Measurements from ENCODE around the gene CDK19.
"Not testable (repeated sequence)": the region's sequence is repeated elsewhere in the genome, so short reads cannot be mapped to it uniquely, and the experiment has no call there.

Gene CDK19

DNA sequence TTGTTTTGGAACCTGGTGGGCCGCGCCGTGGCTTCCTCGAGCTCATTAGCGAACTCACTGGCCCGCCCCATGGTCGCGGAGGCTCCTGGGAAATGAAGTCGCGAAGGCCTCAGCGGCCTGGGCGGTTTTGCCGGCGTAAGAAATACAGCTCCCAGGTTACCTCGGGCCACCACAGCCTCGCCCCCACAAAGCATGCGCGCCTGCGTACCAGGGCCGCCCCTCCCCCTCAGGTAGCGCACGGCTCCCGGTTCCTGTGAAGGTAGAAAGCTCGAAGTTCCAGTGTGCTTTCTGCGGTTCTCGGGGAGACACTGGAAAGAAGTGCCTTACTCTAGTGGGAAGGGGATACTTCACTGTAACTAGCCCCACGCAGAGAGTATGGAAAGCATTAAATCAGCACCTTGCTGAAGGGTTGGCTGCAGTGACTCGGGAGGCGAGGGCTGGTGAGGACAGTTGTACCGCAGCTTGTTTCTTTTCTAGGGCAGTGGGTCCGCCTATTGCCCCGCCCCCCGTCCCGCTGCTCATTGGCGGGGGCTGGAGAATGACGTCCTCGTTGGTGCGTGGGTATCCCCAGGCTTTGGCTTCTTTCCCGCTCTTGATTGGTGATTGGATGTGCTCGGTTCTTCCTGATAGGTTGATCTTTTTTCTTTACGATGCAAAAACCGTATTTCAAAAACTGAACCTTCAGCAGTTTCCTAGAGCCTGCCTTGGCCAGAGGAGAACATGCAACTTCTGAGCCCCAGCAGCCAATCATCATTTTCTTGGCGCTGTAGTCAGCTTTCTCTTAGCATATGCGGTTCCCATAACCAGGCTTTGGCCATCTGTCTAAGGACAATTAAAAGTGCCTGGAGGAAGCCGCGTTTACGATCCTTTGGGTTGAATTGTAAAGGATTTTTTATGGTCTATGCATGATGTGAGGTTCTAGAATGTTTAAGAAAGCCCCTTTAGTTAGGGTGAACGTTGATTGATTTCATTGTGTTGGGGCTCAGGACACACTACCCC lies at the start of gene CDK19:
TSS of gene CDK19 (minus strand) at position 59 of the 999 bp plus-strand sequence. CDS start 333 bp downstream, outside the sequence.
- peak; percentile 99 for DNase-seq

DNA sequence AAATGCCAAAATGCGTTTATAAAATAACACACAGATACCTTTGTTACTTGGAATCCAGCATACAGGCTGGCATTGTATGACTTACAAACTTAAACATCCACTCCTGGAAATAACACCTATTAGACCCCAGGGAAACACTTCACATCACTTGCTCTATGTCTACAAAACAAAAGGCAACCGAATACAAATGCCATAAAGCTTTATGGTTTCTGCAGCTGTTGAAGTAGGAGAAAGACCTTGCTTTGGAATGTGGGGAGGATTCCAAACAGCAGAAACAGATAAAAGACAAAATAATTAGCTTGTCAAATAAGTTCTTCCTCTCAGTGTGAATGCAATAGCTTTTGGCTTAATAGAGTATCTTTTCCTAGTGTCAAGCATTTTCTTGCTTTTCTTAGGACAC lies 49.6 kb upstream of the CDK19 start:
- no peak for DNase-seq

DNA sequence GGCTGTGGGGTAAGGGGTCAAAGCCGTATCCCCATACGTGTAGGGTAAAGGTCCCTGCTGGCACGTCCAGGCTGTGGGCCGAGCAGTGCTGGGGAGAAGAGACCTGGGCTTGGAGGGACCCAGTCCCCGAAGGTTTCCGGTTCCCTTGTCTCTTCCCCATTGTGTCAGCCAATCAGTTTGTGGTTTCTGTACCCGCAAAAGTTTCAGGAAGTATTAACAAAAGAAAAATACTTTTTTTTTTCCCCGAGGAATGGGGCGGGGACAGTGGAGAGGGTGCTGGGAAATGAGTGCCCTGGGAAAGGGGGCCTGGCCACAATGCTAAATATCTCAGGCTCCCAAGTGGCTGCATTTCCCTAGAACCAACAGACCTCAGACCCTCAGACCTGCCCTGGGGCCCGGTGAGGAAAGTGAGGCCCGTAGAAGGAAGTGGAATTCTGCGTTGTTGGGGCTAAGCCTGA lies 44.1 kb upstream of the CDK19 start:
- no peak for DNase-seq

DNA sequence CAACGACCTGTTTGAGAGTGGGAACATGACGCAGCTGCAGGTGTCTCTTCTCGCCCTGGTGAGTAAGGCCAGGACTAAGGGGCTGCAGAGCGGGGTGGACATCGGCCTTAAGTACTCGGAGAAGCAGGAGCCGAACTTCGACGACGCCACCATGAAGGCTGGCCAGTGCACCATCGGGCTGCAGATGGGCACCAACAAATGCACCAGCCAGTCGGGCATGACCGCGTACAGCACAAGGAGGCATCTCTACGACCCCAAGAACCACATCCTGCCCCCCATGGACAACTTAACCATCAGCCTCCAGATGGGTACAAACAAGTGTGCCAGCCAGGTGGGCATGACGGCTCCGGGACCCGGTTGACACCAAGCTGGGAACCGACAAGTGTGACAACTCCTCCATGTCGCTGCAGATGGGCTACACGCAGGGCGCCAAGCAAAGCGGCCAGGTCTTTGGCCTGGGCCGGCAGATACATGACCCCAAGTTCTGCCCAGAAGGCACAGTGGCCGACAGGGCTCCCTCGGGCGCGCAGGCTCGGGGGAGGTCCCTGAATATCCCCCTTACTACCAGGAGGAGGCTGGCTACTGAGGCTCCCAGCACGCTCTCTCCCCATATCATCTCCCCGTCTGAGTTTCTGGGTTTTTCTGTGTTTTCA lies 43.4 kb upstream of the CDK19 start:
- DNase-seq, result no peak

DNA sequence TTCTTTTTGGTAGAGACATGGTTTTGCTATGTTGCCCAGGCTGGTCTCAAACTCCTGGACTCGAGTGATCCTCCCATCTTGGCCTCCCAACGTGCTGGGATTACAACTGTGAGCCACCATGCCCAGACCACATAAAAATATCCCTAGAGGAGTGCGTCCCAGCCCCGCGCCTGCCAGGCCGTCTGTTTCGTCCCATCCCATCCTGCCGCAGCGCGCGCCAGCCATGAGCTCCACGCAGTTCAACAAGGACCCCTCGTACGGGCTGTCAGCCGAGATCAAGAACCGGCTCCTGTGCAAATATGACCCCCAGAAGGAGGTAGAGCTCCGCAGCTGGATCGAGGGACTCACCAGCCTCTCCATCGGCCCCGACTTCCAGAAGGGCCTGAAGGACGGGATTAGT lies 42.7 kb upstream of the CDK19 start:
- DNase-seq, result no peak

DNA sequence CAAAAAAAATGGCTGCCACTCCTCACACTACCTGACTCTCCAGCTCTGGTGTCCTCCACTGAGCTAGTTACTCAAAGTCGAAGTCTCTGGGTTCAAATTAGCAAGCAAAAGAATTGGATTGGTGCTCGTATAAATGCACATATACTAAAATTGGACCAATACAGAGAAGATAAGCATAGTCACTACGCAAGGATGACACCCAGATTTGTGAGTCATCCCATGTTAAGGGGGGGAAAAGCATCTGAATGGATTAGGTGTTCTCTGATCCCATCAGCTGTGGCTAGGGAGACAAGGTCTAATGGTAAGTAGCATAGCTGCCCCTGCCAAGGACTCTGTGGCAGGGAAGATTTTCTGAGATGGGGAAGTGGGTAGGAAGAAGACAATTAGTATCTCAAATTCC lies 41.0 kb upstream of the CDK19 start:
- DNase-seq, result no peak

DNA sequence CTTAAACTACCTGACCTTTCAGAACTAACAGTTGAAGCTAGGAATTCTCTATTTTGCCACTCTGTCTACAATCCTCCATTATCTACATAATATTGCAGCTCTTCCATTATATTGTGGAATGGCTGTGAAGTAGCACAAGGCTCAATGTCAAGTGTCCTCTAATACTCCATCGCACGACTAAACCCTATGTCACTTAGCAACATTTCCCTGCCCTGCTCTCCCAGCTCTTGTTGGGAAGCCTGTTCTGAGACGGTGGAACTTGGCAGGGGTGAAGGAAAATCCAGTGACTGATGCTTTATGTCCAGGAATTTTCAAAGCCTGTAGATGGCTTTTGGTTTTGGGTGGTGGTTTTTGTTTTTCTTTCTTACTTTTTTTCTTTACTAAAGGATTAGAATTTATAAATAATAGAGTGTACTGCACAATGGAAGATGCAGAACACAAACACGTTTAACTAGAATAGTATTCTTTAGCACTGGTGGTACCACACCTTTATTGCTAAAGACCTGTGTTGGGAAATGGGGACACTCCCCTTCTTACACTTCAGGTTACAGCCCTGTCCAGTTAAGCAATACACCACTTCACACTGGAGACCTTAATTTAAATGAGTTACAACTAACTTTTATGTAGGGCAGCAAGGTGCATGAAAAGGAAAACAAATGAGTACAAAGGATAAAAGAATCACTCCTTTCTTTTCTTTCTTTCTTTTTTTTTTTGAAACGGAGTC lies 38.6 kb upstream of the CDK19 start:
- DNase-seq, result no peak

DNA sequence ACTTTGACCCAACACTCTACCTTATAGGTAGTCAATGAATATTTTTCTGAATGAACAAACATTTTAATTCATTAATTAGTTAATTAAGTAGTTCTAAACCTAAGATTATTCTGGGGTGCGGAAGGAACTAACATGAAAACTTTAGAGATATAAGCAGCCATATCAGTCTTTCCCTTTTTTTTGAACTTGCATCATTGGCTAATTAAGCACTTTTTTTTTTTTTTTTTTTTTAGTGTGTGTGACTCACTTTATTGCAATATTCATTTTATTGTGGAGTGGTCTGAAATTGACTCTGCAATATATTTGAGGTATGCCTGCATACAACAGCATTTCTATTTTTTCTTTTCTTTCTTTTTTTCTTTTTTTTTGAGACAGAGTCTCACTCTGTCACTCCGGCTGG lies 37.5 kb upstream of the CDK19 start:
- DNase-seq, result no peak

DNA sequence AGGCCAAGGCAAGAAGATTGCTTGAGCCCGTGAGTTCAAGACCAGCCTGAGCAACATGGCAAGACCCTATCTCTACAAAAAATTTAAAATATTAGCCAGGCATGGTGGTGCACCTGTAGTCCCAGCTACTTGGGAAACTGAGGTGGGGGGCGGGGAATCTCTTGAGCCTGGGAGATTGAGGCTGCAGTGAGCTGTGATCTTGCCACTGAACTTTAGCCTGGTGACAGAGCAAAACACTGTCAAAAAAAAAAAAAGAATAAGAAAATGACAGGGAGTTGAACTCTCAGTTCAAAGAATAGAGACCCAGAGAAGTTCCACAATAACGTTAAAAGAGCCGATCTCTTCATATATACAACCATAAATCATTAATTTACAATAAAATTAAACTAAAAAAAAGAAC lies 34.5 kb upstream of the CDK19 start:
- no peak for DNase-seq

DNA sequence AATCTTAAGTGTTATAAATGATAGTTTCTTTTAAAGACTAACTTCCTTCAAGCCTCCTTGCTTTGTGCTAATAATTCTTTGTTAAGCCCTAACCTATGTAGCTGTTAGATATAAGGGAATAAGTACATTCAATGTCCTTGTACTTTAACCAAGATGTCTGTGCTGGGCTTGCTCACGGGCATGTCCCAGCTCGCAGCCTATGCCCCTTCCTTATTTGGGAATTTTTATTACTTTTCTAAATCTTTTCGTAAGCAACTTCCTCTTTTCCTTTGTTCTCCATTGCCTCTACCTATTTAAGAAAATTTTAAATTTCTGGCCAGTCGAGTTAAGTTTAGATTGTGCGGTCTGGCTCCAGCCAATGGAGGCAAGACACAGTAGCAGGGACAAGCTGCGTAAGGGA lies 26.0 kb upstream of the CDK19 start:
- no peak for DNase-seq

DNA sequence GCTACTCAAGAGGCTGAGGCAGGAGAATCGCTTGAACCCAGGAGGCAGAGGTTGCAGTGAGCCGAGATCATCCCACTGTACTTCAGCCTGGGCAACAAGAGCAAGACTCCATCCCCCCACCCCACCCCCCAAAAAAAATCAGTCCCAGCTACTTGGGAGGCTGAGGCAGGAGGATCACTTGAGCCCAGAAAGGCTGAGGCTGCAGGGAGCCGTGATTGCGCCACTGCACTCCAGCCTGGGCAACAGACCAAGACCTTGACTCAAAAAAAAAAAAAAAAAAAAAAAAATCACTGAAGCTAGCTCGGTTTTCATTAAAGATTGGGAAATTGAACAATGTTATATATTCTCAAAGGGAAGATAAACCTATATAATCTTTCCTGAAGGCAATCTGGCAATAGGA lies 20.5 kb upstream of the CDK19 start:
- not testable (repeated sequence) for DNase-seq

DNA sequence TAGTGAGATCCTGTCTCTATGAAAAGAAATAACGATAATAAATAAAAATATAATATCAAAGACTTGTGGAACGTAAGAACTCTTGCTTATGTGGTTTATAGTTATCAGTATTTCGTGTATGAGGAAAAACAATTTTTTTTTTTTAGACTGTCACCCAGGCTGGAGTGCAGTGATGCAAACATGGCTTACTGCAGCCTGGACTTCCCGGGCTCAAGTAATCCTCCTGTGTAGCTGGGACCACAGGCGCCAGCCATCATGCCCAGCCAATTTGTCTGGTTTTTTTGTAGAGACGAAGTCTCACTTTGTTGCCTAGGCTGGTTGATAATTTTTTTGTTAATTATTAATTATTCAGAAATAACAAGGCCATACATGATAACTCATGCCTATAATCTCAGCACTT lies 18.6 kb upstream of the CDK19 start:
- no peak for DNase-seq

DNA sequence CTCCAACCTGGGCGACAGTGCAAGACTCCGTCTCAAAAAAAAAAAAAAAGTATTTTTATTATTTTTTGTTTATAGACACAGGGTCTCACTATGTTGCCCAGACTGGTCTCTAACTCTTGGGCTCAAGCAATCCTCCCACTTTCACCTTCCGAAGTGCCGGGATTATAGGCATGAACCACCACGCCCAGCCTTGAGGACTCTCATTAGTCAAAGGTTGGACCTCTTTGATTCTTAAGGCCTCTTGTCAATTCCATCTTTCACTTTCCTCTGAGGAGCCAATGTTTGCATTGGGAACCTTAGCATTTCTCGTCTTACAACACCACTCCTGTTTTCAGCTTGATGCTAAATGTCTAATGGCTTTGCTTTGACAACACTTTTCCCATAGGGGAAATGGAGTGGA lies 16.1 kb upstream of the CDK19 start:
- no peak for DNase-seq

DNA sequence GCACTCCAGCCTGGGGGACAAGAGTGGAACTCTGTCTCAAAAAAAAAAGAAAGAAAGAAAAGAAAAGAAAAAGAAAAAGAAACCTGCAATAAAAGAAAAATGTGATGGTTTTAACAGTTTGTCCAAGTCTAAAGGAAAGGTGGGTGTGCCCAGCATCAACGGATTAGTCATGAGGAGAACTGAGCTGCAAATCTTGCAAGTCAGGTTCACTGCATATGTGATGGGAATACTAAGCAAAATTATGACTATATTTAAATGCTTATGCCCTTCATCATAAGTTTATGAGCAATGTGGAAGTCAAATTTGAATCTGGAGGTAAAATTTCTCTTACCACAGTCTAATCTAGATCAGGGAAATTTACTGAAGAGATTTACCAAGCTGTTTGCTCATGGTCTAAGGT lies 13.1 kb upstream of the CDK19 start:
- DNase-seq, result peak; percentile 48

DNA sequence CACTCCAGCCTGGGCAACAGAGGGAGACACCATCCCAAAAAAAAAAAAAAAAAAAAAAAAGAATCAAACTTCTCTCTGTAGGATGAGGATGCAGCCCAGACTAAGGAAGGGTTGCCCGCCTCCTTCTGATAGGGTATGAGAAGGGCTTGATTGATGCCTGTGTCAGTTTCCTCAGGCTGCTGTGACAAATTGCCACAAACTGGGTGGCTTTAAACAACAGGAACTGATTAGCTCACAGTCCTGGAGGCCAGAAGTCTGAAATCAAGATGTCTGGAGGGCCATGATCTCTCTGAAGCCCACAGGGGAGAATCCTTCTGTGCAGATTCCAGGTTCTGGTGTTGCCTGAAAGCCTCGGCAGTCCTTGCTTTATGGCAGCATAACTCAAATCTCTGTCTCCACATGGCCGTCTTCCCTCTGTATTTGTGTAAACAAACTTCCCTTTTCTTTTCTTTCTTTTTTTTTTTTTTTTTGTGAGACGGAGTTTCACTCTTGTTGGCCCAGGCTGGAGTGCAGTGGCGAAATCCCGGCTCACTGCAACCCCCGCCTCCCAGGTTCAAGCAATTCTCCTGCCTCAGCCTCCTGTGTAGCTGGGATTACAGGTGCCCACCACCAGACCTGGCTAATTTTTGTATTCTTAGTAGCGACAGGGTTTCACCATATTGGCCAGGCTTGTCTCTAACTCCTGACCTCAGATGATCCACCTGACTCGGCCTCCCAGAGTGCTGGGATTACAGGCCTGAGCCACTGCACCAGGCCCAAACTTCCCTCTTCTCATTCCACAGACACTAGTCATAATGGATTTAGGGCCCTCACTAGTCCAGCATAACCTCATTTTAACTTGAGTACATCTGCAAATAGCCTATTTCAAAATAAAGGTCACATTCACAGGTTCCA lies 11.2 kb upstream of the CDK19 start:
- DNase-seq, result peak; percentile 62

DNA sequence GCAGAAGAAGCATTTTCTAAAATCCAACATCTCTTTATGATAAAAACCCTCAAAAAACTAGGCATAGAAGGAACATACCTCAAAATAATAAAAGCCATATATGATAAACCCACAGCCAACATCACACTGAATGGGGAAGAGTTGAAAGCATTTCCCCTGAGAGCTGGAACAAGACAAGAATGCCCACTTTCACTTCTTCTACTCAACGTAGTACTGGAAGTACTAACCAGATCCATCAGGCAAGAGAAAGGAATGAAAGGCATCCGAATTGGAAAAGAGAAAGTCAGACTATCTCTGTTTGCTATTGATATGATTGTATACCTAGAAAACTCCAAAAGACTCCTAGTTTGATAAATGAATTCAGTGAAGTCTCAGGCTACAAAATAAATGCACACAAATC lies 7.9 kb upstream of the CDK19 start:
- DNase-seq, result no peak

DNA sequence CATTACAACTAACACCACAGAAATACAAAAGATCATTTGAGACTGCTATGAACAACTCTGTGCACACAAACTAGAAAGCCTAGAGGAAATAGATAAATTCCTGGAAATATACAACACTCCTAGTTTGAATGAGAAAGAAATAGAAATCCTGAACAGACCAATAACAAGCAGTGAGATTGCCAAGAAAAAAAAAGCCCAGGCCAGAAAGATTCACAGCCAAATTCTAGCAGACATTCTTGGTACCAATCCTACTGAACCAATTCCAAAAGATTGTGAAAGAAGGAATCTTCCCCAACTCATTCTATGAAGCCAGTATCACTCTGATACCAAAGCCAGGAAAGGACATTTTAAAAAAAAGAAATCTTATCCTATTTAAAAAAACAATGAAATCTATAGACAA lies 7.0 kb upstream of the CDK19 start:
- no peak for DNase-seq

DNA sequence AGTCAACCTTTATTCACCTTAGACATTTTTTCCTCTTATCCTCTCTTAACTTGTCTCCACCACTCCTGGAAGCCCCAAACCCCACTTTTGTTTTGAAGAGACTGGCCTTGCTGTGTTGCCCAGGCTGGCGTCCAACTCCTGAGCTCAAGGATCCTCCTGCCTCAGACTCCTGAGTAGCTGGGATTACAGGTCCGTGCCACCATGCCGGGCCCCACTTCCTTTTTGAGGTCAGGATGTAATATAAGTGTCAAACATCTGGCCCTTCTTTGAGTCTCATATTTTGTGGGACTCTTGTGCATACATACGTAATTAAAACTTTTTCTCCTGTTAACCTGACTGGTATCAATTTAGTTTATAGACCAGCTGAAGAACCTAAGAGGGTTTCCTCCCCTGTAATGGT lies 1.4 kb upstream of the CDK19 start:
- no peak for DNase-seq

DNA sequence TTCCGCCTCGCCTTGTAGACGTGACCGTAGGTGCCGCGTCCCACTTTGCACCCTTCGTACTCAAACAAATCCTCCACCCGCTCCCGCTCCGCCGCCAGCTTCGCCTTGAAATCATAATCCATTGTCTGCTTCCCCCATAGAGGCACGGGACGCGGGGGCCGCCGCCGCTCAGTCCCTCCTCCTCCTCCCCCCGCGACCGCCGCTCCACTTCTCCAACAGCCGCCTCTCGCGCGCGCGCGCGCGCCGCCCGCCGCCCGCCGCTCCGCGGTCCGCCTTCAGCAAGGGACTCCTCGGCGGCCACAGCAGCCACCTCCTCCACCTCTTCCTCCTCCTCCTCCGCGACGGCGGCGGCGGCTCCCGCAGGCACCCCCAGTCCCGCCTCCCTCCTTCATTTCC lies 256 bp downstream of the CDK19 start:
- no peak for DNase-seq

DNA sequence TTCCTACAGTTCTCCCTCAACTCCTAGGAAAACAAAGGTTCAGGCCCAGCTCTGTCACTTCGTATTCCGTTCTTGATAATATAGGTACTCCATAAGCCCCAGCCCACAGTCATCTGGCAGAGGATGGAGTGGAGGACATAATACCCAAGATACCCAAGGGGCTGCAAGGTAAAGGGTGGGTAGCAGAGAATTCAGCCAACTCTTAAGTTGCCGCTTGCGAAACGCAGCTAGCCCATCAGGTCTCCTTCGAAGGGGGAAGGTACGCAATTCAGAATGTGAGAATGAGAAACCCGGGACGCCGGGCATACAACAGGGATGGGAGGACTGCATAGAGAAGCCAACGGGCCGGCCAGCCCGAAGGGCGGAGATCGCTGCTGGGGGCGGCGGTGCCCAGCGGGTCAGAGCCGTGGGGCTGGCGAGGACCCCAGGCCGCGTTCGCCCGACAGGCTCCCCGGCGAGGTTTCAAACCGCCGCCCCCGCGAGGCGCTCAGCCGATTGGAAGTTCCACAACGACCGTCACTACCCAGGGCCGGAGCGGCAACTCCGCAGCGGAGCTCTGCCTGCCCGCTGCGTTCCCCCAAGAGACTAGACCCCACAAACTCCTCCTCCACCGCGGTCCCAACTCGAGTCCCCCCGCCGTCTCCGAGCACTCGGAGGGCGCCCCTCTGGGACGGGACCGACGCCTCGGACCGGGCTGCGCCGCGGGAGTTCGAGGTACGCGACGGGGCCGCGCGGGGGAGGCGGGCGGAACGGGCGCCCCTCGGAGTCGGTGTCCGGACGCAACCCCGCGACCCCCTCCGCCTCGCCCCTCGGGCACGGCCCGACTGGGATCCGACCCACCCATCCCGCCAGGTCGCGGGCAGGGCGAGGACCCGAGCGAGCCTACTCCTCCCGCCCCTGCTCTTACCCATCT lies 911 bp downstream of the CDK19 start:
- DNase-seq, result peak; percentile 44

All from HCEC 1CT (cell line).